HepG2 (cell line): ENCODE measurements around the gene CAMK1D. TPM values are rescaled to one million over a fixed set of nuclear protein-coding genes. Genes with fewer than 3 reads are reported as not detected.

Source experiments
- ATAC-seq: fragments of 200-7000 bp; cut with Tn5 transposase; 3 replicates; pipeline ENCODE4 v1.9.1; 2020; ENCODE audit warnings: mild to moderate bottlenecking, moderate library complexity
- BruUV-seq: library from RNA; stranded (reverse); fragments of 400-500 nt; replicated peaks from 2 replicates; lab custom pipeline; 2021; lab: Mats Ljungman, UMichigan
- CTCF ChIA-PET: fragments of 300-600 bp; formaldehyde crosslinking; extraction: SDS; loops from one replicate; lab custom pipeline; 2021; ENCODE audit warnings: low total read pairs, inconsistent platforms, low intra/inter-chr PET ratio; lab: Yijun Ruan, JAX
- POLR2A ChIA-PET: fragments of 350-600 bp; sonication (Branson Sonifier 250); formaldehyde crosslinking; loops from one replicate; lab custom pipeline; 2020; ENCODE audit warnings: antibody characterized with exemption, inconsistent platforms; lab: Yijun Ruan, JAX
- DNase-seq: peaks from one replicate; pipeline ENCODE4 v3.0.0-alpha.2; 2015; ENCODE audit warnings: low spot score
- FAIRE-seq: peaks from 3 replicates; lab custom pipeline; 2011; peaks lifted over from hg19 to GRCh38; lab: Jason Lieb, UNC
- H2AFZ ChIP-seq: one replicate; pipeline ENCODE4 v1.6.1; 2011; ENCODE audit warnings: low read length, inconsistent platforms
- H3K27ac ChIP-seq: fragments of 300-600 bp; 3 replicates; pipeline ENCODE4 v1.8.0; 2011; ENCODE audit warnings: mixed run types, mild to moderate bottlenecking, mixed read lengths, low read length, inconsistent platforms; ENCODE audit not compliant: insufficient read depth; ENCODE audit errors: extremely low read length
- H3K27me3 ChIP-seq, 2 experiments: fragments of 200-600 bp in 1 of 2; 2 replicates in 1 of 2; 3 replicates in 1 of 2; pipeline versions ENCODE4 v1.6.0 to v1.8.0; 2011; ENCODE audit warnings: low read length in 2 of 2, mild to moderate bottlenecking in 2 of 2, moderate library complexity in 2 of 2, inconsistent platforms in 1 of 2; ENCODE audit not compliant: insufficient read depth in 2 of 2, control insufficient read depth in 1 of 2
- H3K36me3 ChIP-seq, 2 experiments: fragments of 200-600 bp in 1 of 2; replicated peaks in 1 of 2; 2 replicates in 1 of 2; 3 replicates in 1 of 2; pipeline versions ENCODE4 v1.5.1 to v1.8.0; 2011; ENCODE audit warnings: low read length in 2 of 2, inconsistent platforms in 1 of 2; ENCODE audit not compliant: insufficient read depth in 2 of 2, control insufficient read depth in 1 of 2
- H3K4me1 ChIP-seq: 2 replicates; pipeline ENCODE4 v1.5.1; 2012; ENCODE audit warnings: low read length, inconsistent platforms; ENCODE audit not compliant: insufficient read depth
- H3K4me2 ChIP-seq: 2 replicates; pipeline ENCODE4 v1.6.0; 2011; ENCODE audit warnings: low read depth, low read length, inconsistent platforms
- H3K4me3 ChIP-seq, 3 experiments: fragments of 200-600 bp in 1 of 3; sonication (generic), shearing (Covaris generic) in 1 of 3; replicated peaks in 1 of 3; 2 replicates each; pipeline ENCODE4 v1.5.1; 2011 to 2016; ENCODE audit warnings: low read length in 3 of 3, inconsistent platforms in 2 of 3, low read depth in 2 of 3, mild to moderate bottlenecking in 2 of 3, control low read depth in 1 of 3, mixed read lengths in 1 of 3; ENCODE audit not compliant: insufficient read depth in 1 of 3
- H3K79me2 ChIP-seq: one replicate; pipeline ENCODE4 v1.6.1; 2011; ENCODE audit warnings: low read length, inconsistent platforms; ENCODE audit not compliant: insufficient read depth
- H3K9ac ChIP-seq: 2 replicates; pipeline ENCODE4 v1.6.0; 2011; ENCODE audit warnings: mild to moderate bottlenecking, low read depth, low read length, inconsistent platforms; ENCODE audit not compliant: insufficient read depth
- H3K9me3 ChIP-seq: 2 replicates; pipeline ENCODE4 v1.5.1; 2012; ENCODE audit warnings: mild to moderate bottlenecking, low read length
- H4K20me1 ChIP-seq: 2 replicates; pipeline ENCODE4 v1.6.0; 2011; ENCODE audit warnings: inconsistent platforms, mild to moderate bottlenecking, low read length, moderate library complexity; ENCODE audit not compliant: insufficient read depth
- HNRNPK ChIP-seq: fragments of 200-400 bp; formaldehyde crosslinking; IDR thresholded peaks from 2 replicates; pipeline ENCODE4 v1.6.1; 2018; ENCODE audit warnings: low read length, low read depth, moderate library complexity, mild to moderate bottlenecking; ENCODE audit not compliant: poor library complexity, severe bottlenecking
- KLF11 ChIP-seq: IDR thresholded peaks from 2 replicates; pipeline ENCODE4 v1.6.1; 2016; ENCODE audit warnings: missing compliant biosample characterization
- NCOR1 ChIP-seq: fragments of 200-600 bp; sonication (generic); IDR thresholded peaks from 2 replicates; pipeline ENCODE4 v1.7.0; 2017; ENCODE audit warnings: antibody characterized with exemption, low read length, borderline replicate concordance
- NFATC3 ChIP-seq: sonication (generic); formaldehyde crosslinking; IDR thresholded peaks from 2 replicates; pipeline ENCODE4 v1.5.1; 2020; ENCODE audit warnings: mild to moderate bottlenecking, missing genetic modification reagents
- SRSF1 ChIP-seq: fragments of 200-400 bp; formaldehyde crosslinking; optimal IDR thresholded peaks from 2 replicates; pipeline ENCODE3; 2017; ENCODE audit warnings: mild to moderate bottlenecking, low read depth, low read length, moderate library complexity
- ZNF24 ChIP-seq: fragments of 450-650 bp; IDR thresholded peaks from 2 replicates; pipeline ENCODE4 v1.6.1; 2017; ENCODE audit warnings: antibody characterized with exemption, mild to moderate bottlenecking
- WGBS: methylation state at CpG from one replicate; pipeline ENCODE4 v1.1.6; 2017; ENCODE audit warnings: low lambda C conversion rate; 5-methylcytosine and 5-hydroxymethylcytosine counted together
- in situ Hi-C: cut with HindIII; loops from 2 replicates; pipeline ENCODE4 v1.10.0; 2017; ENCODE audit warnings: low pct_unique_long_range_greater_than_20kb; ENCODE audit not compliant: extremely low pct_ligation_motif_present
- intact Hi-C: fragments of 100-400 bp; cut with micrococcal nuclease; formaldehyde crosslinking; loops from one replicate; pipeline ENCODE4 v1.10.0; 2022; ENCODE audit not compliant: unreplicated experiment
- polyA plus RNA-seq, 8 experiments: library from polyadenylated mRNA; depleted of rRNA in 3 of 8; stranded (reverse) in 7 of 8; unstranded in 1 of 8; fragments of >200 nt; fragmentation: Illumina TruSeq in 4 of 8; extraction: Trizol in 4 of 8; gene quantifications; 2 replicates each; pipeline versions ENCODE4 v1.2.1 to v1.2.3, GENCODE V29; 2011 to 2016; ENCODE audit warnings: low read depth in 4 of 8, missing spikeins in 1 of 8, mixed read lengths in 1 of 8; ENCODE audit not compliant: insufficient read depth in 1 of 8
- total RNA-seq, 5 experiments: library from RNA; depleted of rRNA; stranded (reverse); fragments of >200 nt; fragmentation: Illumina TruSeq; extraction: Trizol; gene quantifications; 2 replicates each; pipeline ENCODE4 v1.2.3, GENCODE V29; 2016; ENCODE audit warnings: low read depth in 1 of 5
- TF ChIP-seq, protein P1 (sequence below): IDR thresholded peaks from 2 replicates; pipeline ENCODE4 v1.6.1; 2016; ENCODE audit warnings: missing biosample characterization, missing genetic modification reagents, low read depth
- TF ChIP-seq, protein P2 (sequence below): sonication (generic); formaldehyde crosslinking; IDR thresholded peaks from 2 replicates; pipeline ENCODE4 v1.5.0; 2020; ENCODE audit warnings: missing genetic modification reagents
- TF ChIP-seq, protein P3 (sequence below): sonication (generic); formaldehyde crosslinking; IDR thresholded peaks from 2 replicates; pipeline ENCODE4 v1.8.1; 2023; ENCODE audit warnings: missing genetic modification reagents, inconsistent platforms, borderline replicate concordance

Gene CAMK1D
- total and polyA plus RNA-seq, 2 of the 13 experiments (the other 11 are each of a cell fraction or from before 2014, with no cell fraction given), result under 0.01 TPM; not detected in 1

DNA sequence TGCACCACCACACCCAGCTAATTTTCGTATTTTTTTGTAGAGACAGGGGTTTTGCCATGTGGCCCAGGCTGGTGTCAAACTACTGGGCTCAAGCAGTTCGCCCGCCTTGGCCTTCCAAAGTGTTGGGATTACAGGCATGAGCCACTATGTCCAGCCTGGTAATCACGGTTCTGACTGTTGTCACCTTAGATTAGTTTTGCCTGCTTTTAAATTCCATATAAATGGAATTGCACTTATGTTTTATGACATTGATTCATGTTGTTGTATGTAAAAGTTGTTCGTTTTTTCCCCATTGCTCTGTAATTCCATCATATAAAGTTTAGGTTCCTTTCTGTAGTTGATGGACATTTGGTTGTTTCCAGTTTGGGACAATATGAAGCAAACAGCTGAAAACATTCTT is 106.0 kb downstream of the CAMK1D start:
- FAIRE-seq (no peak), DNase-seq (no peak), ATAC-seq (no peak)
- Histone ChIP-seq H3K4me1 (0 out of 2 replicates have a peak, but pooled peaks cover 10% of the 10 kb centered on the region), H3K79me2 (no peaks in the 10 kb centered on the region), H3K27me3 (no peaks in the 10 kb centered on the region; a peak in 1 of 5 replicates), H3K36me3 (no peaks in the 10 kb centered on the region), H2AFZ (no peak overlapping the region), H3K4me2 (no peak overlapping the region), H3K27ac (no peak overlapping the region), H3K4me3 (no peak overlapping the region), H3K9ac (no peak overlapping the region), H4K20me1 (no peaks in the 10 kb centered on the region), H3K9me3 (no peaks in the 10 kb centered on the region)
- TF ChIP-seq, protein P1, sequence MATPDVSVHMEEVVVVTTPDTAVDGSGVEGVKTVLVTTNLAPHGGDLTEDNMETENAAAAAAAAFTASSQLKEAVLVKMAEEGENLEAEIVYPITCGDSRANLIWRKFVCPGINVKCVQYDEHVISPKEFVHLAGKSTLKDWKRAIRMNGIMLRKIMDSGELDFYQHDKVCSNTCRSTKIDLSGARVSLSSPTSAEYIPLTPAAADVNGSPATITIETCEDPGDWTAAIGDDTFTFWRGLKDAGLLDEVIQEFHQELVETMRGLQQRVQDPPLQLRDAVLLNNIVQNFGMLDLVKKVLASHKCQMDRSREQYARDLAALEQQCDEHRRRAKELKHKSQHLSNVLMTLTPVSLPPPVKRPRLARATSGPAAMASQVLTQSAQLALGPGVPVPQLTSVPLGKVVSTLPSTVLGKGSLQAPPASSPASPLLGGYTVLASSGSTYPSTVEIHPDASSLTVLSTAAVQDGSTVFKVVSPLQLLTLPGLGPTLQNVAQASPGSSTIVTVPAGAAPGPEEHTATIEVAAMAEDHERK, result no peak
- TF ChIP-seq NCOR1, result no peak
- TF ChIP-seq KLF11 (CRISPR knock-in tag), result no peak
- no peak for TF ChIP-seq HNRNPK
- TF ChIP-seq SRSF1, result no peak
- TF ChIP-seq, protein P2, sequence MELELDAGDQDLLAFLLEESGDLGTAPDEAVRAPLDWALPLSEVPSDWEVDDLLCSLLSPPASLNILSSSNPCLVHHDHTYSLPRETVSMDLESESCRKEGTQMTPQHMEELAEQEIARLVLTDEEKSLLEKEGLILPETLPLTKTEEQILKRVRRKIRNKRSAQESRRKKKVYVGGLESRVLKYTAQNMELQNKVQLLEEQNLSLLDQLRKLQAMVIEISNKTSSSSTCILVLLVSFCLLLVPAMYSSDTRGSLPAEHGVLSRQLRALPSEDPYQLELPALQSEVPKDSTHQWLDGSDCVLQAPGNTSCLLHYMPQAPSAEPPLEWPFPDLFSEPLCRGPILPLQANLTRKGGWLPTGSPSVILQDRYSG, result no peak
- no peak for TF ChIP-seq NFATC3 (CRISPR knock-in tag)
- no peak for TF ChIP-seq ZNF24
- TF ChIP-seq, protein P3, sequence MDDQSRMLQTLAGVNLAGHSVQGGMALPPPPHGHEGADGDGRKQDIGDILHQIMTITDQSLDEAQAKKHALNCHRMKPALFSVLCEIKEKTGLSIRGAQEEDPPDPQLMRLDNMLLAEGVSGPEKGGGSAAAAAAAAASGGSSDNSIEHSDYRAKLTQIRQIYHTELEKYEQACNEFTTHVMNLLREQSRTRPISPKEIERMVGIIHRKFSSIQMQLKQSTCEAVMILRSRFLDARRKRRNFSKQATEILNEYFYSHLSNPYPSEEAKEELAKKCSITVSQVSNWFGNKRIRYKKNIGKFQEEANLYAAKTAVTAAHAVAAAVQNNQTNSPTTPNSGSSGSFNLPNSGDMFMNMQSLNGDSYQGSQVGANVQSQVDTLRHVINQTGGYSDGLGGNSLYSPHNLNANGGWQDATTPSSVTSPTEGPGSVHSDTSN (CRISPR knock-in tag), result no peak
- POLR2A ChIA-PET, result no interaction called here
- WGBS, result 30% methylated on average over 5 of the region's 5 CpGs
- in situ Hi-C loops (no loop called here), intact Hi-C loops (no loop called here)
- BruUV-seq, result no TSS peak
- CTCF ChIA-PET, result no interaction called here
